Spleen (tissue), 11 donors: ENCODE data around the gene ZNF267. TPM values are rescaled to one million over a fixed set of nuclear protein-coding genes. Genes with fewer than 3 reads are reported as not detected.
"Not testable (repeated sequence)": the region's sequence is repeated elsewhere in the genome, so short reads cannot be mapped to it uniquely, and the experiment has no call there.

ENCODE experiments used
- DNase-seq: peaks from one replicate; pipeline ENCODE4 v3.0.0-alpha.2; 2020
- H3K27ac ChIP-seq, 8 donors: fragments of 200-600 bp; sonication (generic) in 7 of 8; 1 replicate in 4 of 8; 2 replicates in 4 of 8; pipeline versions ENCODE4 v1.5.0 to v1.8.0; 2016 to 2021; ENCODE audit warnings: inconsistent platforms in 4 of 8, mild to moderate bottlenecking in 4 of 8, moderate library complexity in 1 of 8
- H3K27me3 ChIP-seq, 7 donors: fragments of 200-600 bp; sonication (generic) in 6 of 7; replicated peaks in 1 of 7; 1 replicate in 4 of 7; 2 replicates in 3 of 7; pipeline versions ENCODE4 v1.5.0 to v1.8.0; 2016 to 2021; ENCODE audit warnings: inconsistent platforms in 3 of 7, mild to moderate bottlenecking in 1 of 7
- H3K36me3 ChIP-seq, 6 donors: fragments of 200-600 bp; sonication (generic) in 5 of 6; 1 replicate in 4 of 6; 2 replicates in 2 of 6; pipeline versions ENCODE4 v1.5.0 to v1.8.0; 2016 to 2021; ENCODE audit warnings: inconsistent platforms in 2 of 6
- H3K4me1 ChIP-seq, 6 donors: fragments of 200-600 bp; sonication (generic) in 5 of 6; 1 replicate in 3 of 6; 2 replicates in 3 of 6; pipeline versions ENCODE4 v1.5.0 to v1.8.0; 2016 to 2021; ENCODE audit warnings: inconsistent platforms in 3 of 6
- H3K4me3 ChIP-seq, 8 donors: fragments of 200-600 bp; sonication (generic) in 7 of 8; 1 replicate in 4 of 8; 2 replicates in 4 of 8; pipeline versions ENCODE4 v1.5.0 to v1.8.0; 2016 to 2021; ENCODE audit warnings: inconsistent platforms in 4 of 8, mild to moderate bottlenecking in 4 of 8, moderate library complexity in 2 of 8
- H3K9me3 ChIP-seq, 8 donors: fragments of 200-600 bp; sonication (generic) in 7 of 8; 1 replicate in 4 of 8; 2 replicates in 4 of 8; pipeline versions ENCODE4 v1.5.0 to v1.8.0; 2016 to 2021; ENCODE audit warnings: inconsistent platforms in 4 of 8
- CTCF ChIP-seq, 11 experiments: fragments of 200-600 bp in 7 of 11; fragments of 450-650 bp in 4 of 11; sonication (generic) in 4 of 11; IDR thresholded peaks in 8 of 11; conservative IDR thresholded peaks in 3 of 11; 1 replicate in 7 of 11; 2 replicates in 4 of 11; pipeline versions ENCODE4 v1.4.0 to v1.8.0; 2016 to 2021; ENCODE audit warnings: antibody characterized with exemption in 11 of 11, inconsistent platforms in 4 of 11, mild to moderate bottlenecking in 1 of 11
- POLR2A ChIP-seq, 3 donors: fragments of 450-650 bp; IDR thresholded peaks; one replicate each; pipeline ENCODE4 v1.5.1; 2017; ENCODE audit warnings: antibody characterized with exemption in 3 of 3, mild to moderate bottlenecking in 1 of 3
- POLR2AphosphoS5 ChIP-seq, 3 donors: sonication (generic); formaldehyde crosslinking; IDR thresholded peaks; one replicate each; pipeline ENCODE4 v1.5.1; 2017; ENCODE audit warnings: antibody characterized with exemption in 3 of 3
- WGBS, 5 donors: extraction: QIAGEN DNeasy Blood & Tissue Kit in 3 of 5; methylation state at CpG; one replicate each; pipeline versions ENCODE4 v1.1.5 to v1.1.7; 2013 to 2018; 5-methylcytosine and 5-hydroxymethylcytosine counted together
- intact Hi-C: fragments of 100-400 bp; cut with DNase I; formaldehyde crosslinking; loops from one replicate; pipeline ENCODE4 v1.15.0; 2023; ENCODE audit warnings: low total_unique reads
- polyA plus RNA-seq, 3 donors: library from polyadenylated mRNA; stranded (reverse); fragments of 200-250 nt; gene quantifications; one replicate each; pipeline ENCODE4 v1.2.1, GENCODE V29; 2013
- total RNA-seq, 7 donors: library from RNA; depleted of rRNA in 3 of 7; stranded (reverse); fragments of >200 nt in 3 of 7; fragmentation: NEBNext Ultra II Directional in 4 of 7; extraction: Animal tissue kit (Norgen Biotek cat#: 25700) in 4 of 7; gene quantifications; one replicate each; pipeline versions ENCODE4 v1.1.0 to v1.2.1, GENCODE V29; 2016 to 2021
- donor health status: healthy with polysubstance abuse.
- donor health status: DM: no; HTN: no; CAD: no; lungs with moderate emphysema.
- donor health status: DM: no; HTN: no; CAD: no.
- donor health status: Bipolar disorder and iron deficiency.
- donor health status: healthy.
- donor health status: DM: no; HTN: no; CAD: no.
- donor health status: DM: yes; HTN: yes; CAD: no.

ZNF267 gene
- total and polyA plus RNA-seq, 10 donors, result 9.0 to 50.6 (median 37.7) TPM

- DNase-seq, result no peak
- peak overlapping the region in 7 of 8 donors; percentile 26 to 99 (median 58) for H3K27ac ChIP-seq
- peak overlapping the region in 1 of 8 donors; percentile 3 for H3K4me3 ChIP-seq
- 8 to 38% (median 23%) methylated on average over 1 of the region's 1 CpG for WGBS, 5 donors
- intact Hi-C loops, result no loop called here
- H3K9me3 ChIP-seq, result no peaks in the 10 kb centered on the region
- no peaks in the 10 kb centered on the region for H3K27me3 ChIP-seq
- H3K36me3 ChIP-seq, result peaks cover 0 to 78% (median 11%) of the 10 kb centered on the region in 6 donors
- H3K4me1 ChIP-seq, result peaks cover 47 to 97% (median 75%) of the 10 kb centered on the region in 6 donors
- TF ChIP-seq POLR2A (IDR thresholded peaks at IDR 0.05), result no peak
- no peak for TF ChIP-seq CTCF (IDR thresholded peaks at IDR 0.05 in 8 of 11, conservative IDR thresholded peaks at IDR 0.05 in 3 of 11)
- TF ChIP-seq POLR2AphosphoS5 (IDR thresholded peaks at IDR 0.05), result no peak
Measured at GRCh38 chr16:31879937-31880321, 6.3 kb downstream of the ZNF267 start.

GRCh38 chr16:31880322-31880979, 6.8 kb downstream of the ZNF267 start:
- Histone ChIP-seq H3K27me3 (no peaks in the 10 kb centered on the region), H3K4me3 (peak overlapping the region in 1 of 8 donors; percentile 3), H3K27ac (peak overlapping the region in 7 of 8 donors; percentile 26 to 99 (median 58)), H3K4me1 (peaks cover 42 to 91% (median 72%) of the 10 kb centered on the region in 6 donors), H3K9me3 (no peaks in the 10 kb centered on the region), H3K36me3 (peaks cover 0 to 84% (median 16%) of the 10 kb centered on the region in 6 donors)
- WGBS, 5 donors, result 34 to 40% (median 38%) methylated on average over 3 of the region's 3 CpGs
- TF ChIP-seq CTCF (IDR thresholded peaks at IDR 0.05 in 8 of 11, conservative IDR thresholded peaks at IDR 0.05 in 3 of 11), result peak in 1 of 11 experiments; percentile 6
- TF ChIP-seq POLR2AphosphoS5 (IDR thresholded peaks at IDR 0.05), result peak in 1 of 3 donors; percentile 46
- TF ChIP-seq POLR2A (IDR thresholded peaks at IDR 0.05), result no peak
- intact Hi-C loops, result no loop called here
- no peak for DNase-seq

DNA sequence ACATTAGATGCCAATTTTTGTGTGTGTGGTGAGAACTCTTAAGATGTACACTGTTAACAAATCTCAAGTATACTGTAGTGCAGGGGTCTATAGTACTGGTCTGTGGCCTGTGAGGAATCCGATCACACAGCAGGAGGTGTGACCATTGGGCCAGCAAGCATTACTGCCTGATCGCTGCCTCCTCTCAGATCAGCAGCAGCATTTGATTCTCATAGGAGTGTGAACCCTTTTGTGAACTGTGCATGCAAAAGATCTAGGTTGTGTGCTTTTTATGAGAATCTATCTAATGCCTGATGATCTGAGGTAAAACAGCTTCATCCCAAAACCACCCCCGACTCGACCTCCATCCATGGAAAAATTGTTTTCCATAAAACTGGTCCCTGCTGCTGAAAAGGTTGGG, 12.6 kb downstream of the ZNF267 start:
- peaks cover 0 to 61% (median 14%) of the 10 kb centered on the region in 6 donors for H3K4me1 ChIP-seq
- intact Hi-C loops, result no loop called here
- no peak overlapping the region for H3K4me3 ChIP-seq
- peaks cover 13 to 98% (median 63%) of the 10 kb centered on the region in 6 donors for H3K36me3 ChIP-seq
- H3K27me3 ChIP-seq, result no peaks in the 10 kb centered on the region
- H3K9me3 ChIP-seq, result peaks cover 0 to 32% (median 20%) of the 10 kb centered on the region in 8 donors
- DNase-seq, result no peak
- 92 to 100% (median 97%) methylated on average over 4 of the region's 4 CpGs for WGBS, 5 donors
- H3K27ac ChIP-seq, result no peak overlapping the region
- TF ChIP-seq POLR2A (IDR thresholded peaks at IDR 0.05), result no peak
- no peak for TF ChIP-seq CTCF (IDR thresholded peaks at IDR 0.05 in 8 of 11, conservative IDR thresholded peaks at IDR 0.05 in 3 of 11)
- TF ChIP-seq POLR2AphosphoS5 (IDR thresholded peaks at IDR 0.05), result no peak

GRCh38 chr16:31888735-31889134, 15.1 kb downstream of the ZNF267 start:
- DNase-seq, result no peak
- H3K36me3 ChIP-seq, result peaks cover 18 to 100% (median 85%) of the 10 kb centered on the region in 6 donors
- intact Hi-C loops, result no loop called here
- H3K9me3 ChIP-seq, result peaks cover 0 to 54% (median 32%) of the 10 kb centered on the region in 8 donors
- H3K4me1 ChIP-seq, result peaks cover 0 to 36% (median 2%) of the 10 kb centered on the region in 6 donors
- no peak overlapping the region for H3K27ac ChIP-seq
- TF ChIP-seq POLR2A (IDR thresholded peaks at IDR 0.05), result no peak
- no peak for TF ChIP-seq POLR2AphosphoS5 (IDR thresholded peaks at IDR 0.05)
- no peak for TF ChIP-seq CTCF (IDR thresholded peaks at IDR 0.05 in 8 of 11, conservative IDR thresholded peaks at IDR 0.05 in 3 of 11)
- no peaks in the 10 kb centered on the region for H3K27me3 ChIP-seq
- no peak overlapping the region for H3K4me3 ChIP-seq

- H3K4me3 ChIP-seq, intact Hi-C loops, H3K27ac ChIP-seq, H3K27me3 ChIP-seq, DNase-seq: not testable (repeated sequence)
- 90 to 99% (median 98%) methylated on average over 4 of the region's 4 CpGs for WGBS, 5 donors
- Histone ChIP-seq H3K9me3 (peaks cover 3 to 85% (median 54%) of the 10 kb centered on the region in 8 donors), H3K4me1 (peaks cover 0 to 17% (median 0%) of the 10 kb centered on the region in 6 donors), H3K36me3 (peaks cover 19 to 100% (median 90%) of the 10 kb centered on the region in 6 donors)
Measured at GRCh38 chr16:31892111-31892510, 18.5 kb downstream of the ZNF267 start.
